ENCODE measurements around the gene LPIN1.

- TF ChIP-seq CTCF (IDR thresholded peaks at IDR 0.05) = peak; percentile 67 to 98 (median 82)
- TF ChIP-seq POLR2A (IDR thresholded peaks at IDR 0.05; ENCODE audit: low read depth) = no peak
- peak in 1 of 2 donors; percentile 10 for TF ChIP-seq POLR2AphosphoS5 (IDR thresholded peaks at IDR 0.05)
- no peak for TF ChIP-seq EP300 (IDR thresholded peaks at IDR 0.05)
Measured at GRCh38 chr2:11784747-11785610, 38.5 kb downstream of the LPIN1 start.

All from esophagus muscularis mucosa (tissue), 4 donors.